SHP77 (cell line): ENCODE data around the gene DGAT2.
A peak's percentile ranks its signal among the peaks of the same experiment; 100 is the strongest.

Source experiments
- DNase-seq, 2 experiments: peaks; one replicate each; lab custom pipeline; 2025; lab: John Stamatoyannopoulos, UW

DGAT2 gene

DNA sequence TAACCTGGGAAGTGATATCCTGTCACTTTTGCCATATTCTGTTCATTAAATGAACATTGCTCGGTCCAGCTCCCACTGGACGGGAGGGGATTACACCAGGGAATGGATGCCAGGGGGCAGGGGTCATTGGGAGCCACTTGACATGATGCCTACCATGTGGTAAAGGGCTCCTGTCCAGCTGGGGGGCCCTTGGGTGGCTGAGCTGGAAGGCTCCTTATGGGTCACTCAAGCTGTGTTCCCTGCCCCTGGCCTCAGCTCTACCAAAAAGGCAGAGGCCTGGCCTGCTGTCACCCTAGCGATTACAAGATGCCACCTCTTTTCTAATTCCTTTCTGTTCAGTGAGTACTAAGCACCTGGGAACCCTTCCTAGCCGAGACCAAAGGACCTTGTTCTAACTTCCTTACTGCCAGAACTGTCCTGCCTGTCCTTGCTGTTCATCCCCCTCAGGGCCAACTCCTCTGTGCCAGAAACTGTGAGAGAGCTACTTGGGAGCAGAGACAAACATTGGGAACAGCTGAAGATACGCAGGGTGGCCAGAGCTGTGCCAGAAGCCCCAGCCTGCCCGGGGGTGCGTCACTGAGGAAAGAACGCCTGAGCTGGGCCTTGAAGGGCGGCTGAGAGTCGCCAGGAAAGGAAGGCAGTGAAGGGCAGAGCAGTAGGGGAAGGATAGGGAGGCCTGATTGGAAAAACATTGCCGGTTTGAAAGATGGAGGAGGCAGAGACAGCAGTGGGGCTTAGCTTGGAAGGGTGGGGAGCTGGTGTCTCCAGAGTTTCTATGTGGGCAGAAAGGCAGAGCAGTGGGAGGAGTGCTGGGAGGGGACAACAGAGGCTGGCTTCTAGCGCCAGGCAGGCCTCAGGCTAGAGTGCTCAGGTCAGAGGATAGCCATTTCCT, 33.7 kb downstream of the DGAT2 start:
- no peak for DNase-seq

- DNase-seq, result peak; percentile 63 to 65
These were observed 34.6 kb downstream of the DGAT2 start for GRCh38 chr11:75802913-75803820.

DNA sequence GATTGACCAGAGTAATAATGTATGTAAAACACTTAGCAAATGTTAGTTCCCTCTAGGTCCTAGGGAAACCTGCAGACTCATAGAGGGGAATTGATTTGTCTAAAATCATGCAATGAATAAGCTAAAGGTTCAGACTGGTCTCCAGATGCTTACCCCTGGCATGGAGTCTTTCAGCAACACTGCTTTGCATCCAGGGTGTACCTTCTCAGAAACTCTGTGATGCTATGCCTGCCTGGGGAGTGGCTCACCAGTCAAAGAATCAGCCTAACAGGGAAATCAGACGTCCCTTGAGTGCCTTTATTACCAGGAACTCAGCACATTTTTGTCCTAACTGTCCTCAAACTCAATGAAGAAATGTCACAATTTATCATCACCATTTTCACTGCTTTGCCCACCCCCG, 40.5 kb downstream of the DGAT2 start:
- DNase-seq, result no peak

DNA sequence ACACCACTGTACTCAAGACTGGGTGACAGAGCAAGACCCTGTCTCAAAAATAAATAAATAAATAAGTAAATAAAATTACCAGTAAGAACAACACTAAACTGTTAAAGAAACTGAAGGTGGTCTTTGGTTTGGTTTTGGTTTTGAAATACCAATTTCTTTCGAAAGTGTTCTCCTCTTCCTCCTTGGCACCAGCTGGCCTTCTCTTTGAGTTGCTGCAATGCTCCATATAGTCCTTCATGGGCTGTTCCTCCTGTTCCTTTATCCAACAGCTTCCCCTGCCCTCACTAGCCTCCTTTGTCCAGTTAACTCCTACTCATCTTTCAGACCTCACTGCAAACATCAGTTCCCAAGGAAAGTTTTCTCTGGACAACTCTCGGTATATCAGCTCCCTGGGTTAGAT, 41.4 kb downstream of the DGAT2 start:
- no peak for DNase-seq

DNA sequence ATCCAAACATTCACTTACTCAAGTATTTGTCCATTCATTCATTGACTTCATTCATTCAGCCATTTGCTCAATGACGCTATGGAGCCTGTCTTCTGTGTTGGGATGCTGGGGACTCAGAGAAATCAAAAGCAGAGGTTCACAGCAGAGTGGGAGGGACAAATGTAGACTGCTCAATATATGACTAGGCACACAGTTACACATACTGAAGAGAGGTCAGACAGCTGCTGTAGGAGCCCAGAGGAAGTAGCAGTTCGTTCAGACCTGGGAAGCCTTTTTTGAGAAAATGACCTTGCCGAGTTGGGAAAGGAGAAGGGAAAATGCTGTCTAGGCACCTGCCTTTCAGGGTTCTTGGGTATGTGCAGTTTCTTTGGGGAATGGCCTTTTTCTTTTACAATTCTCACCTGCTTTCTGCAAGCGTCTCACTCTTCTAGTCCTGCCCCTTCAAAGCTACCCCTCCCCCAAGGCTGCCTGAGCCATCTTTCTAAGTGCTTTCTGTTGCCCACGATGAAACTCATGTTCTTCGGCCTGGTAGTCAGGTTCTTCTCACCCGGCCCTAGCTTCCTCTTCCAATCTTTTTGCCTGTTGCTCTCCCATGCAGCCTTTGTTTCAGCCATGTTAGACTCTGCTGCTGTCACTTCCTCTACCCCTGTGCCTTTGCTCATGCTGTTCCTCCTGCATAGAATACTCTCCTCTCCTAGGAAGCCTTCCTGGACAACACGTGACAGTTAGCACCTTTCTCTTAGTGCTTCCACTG, 42.2 kb downstream of the DGAT2 start:
- no peak for DNase-seq

DNA sequence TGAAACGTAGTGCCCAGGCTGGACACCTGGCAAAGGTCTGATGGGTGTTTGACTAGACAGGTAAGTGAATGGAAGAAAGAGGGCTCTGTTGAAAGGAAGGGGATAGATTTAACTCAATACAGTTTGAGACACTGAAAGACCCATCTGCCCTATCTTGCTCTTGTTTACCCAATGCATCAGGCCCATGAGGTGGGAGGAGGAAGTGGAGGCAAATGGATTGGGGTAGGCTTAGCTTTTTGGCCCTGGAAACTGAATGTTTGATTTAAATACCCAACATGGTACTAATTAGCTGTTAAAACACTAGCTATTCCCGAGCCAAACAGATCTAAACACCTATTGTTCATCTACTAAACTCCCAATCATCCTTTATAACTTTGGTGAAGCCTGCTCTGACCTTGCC, 42.9 kb downstream of the DGAT2 start:
- DNase-seq, result no peak

DNA sequence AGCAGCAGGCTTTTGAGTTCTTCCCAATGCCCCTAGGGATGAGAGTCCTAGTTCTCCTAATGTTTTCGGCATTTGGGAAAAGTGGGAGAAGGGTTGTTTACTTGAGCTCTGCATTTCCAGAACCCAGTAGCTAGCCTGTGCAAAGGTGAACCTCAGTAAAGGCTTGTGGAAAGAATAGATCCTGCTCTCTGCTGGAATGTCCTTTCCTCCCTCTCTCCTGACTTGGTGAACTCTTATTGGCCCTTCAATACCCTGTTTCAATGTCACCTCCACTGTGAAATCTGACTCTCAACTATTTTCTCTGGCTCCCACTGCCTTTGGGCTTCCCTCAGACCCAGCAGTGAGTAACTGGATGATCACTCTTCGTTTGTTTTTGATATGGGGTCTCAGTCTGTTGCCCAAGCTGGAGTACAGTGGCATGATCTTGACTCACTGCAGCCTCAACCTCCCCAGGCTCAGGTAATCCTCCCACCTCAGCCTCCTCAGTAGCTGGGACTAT, 44.0 kb downstream of the DGAT2 start:
- DNase-seq, result no peak

GRCh38 chr11:75813124-75813523, 44.5 kb downstream of the DGAT2 start:
- no peak for DNase-seq

GRCh38 chr11:75813622-75814039, 45.1 kb downstream of the DGAT2 start:
- DNase-seq, result peak in 1 of 2 experiments; percentile 22

GRCh38 chr11:75814363-75814676, 45.7 kb downstream of the DGAT2 start:
- DNase-seq, result no peak

GRCh38 chr11:75814677-75815344, 46.2 kb downstream of the DGAT2 start, which contains the start of gene UVRAG:
TSS of gene UVRAG (plus strand) at chr11:75815210. CDS start at chr11:75815408, 198 bp downstream.
- peak; percentile 99 to 100 for DNase-seq

- DNase-seq, result peak; percentile 49 to 60
These were observed 47.0 kb downstream of the DGAT2 start for GRCh38 chr11:75815345-75816168.

DNA sequence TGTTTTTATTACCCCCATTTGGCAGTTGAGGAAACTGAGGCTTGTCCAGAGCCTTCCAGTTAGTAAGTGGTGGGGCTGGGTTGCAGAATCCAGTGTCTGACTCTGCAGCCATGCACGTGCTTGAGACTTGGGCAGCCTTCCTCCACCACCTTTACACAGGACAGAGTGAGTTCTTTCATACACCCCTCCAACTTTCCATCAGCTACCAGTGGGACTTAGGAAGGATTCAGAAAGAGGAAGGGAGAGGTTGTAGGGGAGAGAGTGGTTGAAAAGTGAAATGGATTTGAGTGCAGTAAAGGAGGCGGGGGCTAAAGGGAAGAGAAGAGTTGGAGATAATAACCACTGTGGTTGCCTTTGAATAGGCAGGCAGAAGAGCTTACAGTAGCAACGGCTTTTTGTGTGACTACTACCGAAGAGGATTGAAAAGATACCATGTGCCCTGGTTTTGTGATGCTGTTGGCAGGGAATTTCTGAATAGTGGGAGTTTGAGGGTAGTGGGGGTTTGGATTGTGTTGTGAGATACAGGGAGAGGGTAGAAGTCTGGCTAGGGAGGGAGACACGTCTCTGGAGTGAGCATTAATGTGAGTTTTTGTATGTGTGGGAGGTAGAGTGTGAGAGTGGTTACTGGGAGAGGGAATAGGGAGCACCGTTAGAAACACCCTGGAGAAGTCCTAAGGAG, 48.1 kb downstream of the DGAT2 start:
- no peak for DNase-seq

GRCh38 chr11:75820645-75821044, 52.1 kb downstream of the DGAT2 start:
- no peak for DNase-seq

DNA sequence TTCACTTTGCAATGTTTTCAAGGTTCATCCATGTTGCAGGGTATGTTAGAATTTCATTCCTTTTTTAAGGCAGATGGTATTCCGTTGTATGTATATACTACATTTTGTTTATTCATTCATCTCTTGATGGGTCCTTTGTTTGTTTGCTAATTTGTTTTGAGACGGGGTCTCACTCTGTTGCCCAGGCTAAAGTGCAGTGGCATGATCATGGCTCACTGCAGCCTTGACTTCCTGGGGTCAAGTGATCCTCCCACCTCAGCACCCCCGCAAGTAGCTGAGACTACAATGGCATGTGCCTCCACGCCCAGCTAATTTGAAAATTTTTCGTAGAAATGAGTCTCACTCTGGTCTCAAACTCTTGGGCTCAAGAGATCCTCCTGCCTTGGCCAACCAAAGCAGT, 52.6 kb downstream of the DGAT2 start:
- no peak for DNase-seq

DNA sequence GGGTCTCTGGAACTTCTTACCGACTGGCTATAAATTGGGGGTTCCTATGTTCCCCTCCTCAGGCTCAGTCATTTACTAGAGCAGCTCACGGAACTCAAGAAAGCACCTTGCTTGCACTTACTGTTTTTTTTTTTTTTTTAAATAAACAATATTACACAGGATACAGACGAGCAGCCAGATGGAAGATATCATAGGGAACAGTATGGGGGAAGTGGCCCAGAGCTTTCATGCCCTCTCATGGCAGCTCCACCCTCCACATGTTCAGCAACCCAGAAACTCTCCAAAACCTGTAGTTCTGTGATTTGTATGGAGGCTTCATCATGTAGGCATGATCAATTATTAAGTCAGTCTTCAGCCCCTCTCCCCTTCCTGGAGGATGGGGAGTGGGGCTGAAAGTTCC, 54.0 kb downstream of the DGAT2 start:
- DNase-seq, result no peak

DNA sequence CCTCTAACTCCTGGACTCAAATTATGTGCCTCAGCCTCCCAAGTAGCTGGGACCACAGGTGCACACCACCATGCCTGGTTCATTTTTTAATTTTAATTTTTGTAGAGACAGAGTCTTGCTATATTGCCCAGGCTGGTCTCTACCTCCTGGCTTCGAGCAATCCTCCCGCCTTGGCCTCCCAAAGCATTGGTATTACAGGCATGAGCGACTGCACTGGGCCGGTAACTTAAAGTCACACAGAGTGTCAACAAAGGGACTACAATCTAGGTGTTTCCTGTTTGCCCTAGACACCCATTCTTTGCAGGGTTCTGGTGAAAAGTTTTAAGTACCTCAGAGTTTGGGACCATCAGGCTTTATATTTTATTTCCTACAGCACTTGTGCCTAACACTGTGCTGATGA, 54.8 kb downstream of the DGAT2 start:
- no peak for DNase-seq

GRCh38 chr11:75823946-75824345, 55.4 kb downstream of the DGAT2 start:
- DNase-seq, result no peak

DNA sequence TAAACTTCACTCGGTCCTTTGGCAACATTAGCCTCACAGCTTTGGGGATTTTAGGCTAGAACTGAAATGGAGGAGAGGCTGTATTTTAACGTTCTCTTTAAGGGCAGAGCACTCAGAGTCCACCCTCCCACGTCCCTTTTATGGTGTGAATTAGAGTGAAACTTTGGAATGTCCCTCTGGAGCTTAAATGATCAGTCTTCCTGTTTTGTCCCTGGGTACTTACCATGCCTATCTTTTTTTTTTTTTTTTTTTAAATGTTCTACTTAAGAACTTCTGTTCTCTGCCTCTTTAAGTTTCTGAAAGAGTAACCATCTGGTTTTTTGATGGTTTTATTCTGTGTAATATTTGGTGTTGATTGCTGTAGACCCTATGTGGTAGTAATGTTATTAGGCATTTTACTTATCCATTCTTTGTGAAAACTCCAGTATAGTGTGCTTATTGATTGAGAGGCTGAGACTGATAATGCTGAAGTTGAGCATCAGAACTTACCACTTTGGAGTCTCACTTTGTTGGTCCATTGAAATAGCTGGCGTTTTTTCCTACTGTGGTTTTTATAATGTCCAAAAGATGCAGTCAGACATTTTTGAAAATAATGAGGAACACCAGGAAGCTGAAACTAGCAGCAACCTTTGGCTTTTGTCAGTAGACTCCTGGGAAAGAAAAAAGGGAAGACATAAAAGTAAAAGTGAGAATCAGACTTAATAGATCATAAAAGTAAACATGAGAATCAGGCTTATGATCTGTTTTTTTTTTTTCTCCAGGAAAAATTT, 58.1 kb downstream of the DGAT2 start:
- DNase-seq, result no peak
